ENCODE data around the gene MIA3. TPM values are rescaled to one million over a fixed set of nuclear protein-coding genes. Genes with fewer than 3 reads are reported as not detected.

Gene MIA3
- total and polyA plus RNA-seq, 9 of the 15 experiments (the other 6 are each of a cell fraction or from before 2014, with no cell fraction given), result 21.6 to 89.4 (median 40.8) TPM

GRCh38 chr1:222600281-222600680 lies 17.6 kb upstream of the MIA3 start:
- Histone ChIP-seq H3K9me1 (ENCODE audit: control insufficient read depth, insufficient read depth, low read length) (no peaks in the 10 kb centered on the region), H3K27ac (ENCODE audit: extremely low read depth, low read depth, low read length) (no peak overlapping the region), H3K9me3 (replicated peaks; ENCODE audit: control insufficient read depth, insufficient read depth, low read depth, low read length) (no peaks in the 10 kb centered on the region), H3K27me3 (ENCODE audit: control insufficient read depth in 2 of 2, insufficient read depth in 2 of 2, low read length in 2 of 2) (peaks cover 0 to 3% of the 10 kb centered on the region in 2 experiments; a peak in 1 of 5 replicates), H3K4me2 (ENCODE audit: insufficient read depth, low read length) (no peak overlapping the region), H2AFZ (ENCODE audit: low read depth, low read length) (no peak overlapping the region), H3K9ac (ENCODE audit: insufficient read depth in 1 of 2, low read depth in 2 of 2, low read length in 2 of 2) (no peak overlapping the region), H3K4me3 (no peak overlapping the region), H3K4me1 (replicated peaks in 1 of 2; ENCODE audit: control insufficient read depth in 2 of 2, insufficient read depth in 2 of 2, low read length in 2 of 2) (no peaks in the 10 kb centered on the region), H4K20me1 (replicated peaks; ENCODE audit: control insufficient read depth, insufficient read depth, low read length) (no peaks in the 10 kb centered on the region), H3K36me3 (ENCODE audit: control insufficient read depth, insufficient read depth, low read length) (no peaks in the 10 kb centered on the region), H3K79me2 (ENCODE audit: control insufficient read depth, insufficient read depth, low read length) (no peaks in the 10 kb centered on the region)
- ChIA-PET POLR2A (no interaction called here), CTCF (ENCODE audit: low intra/inter-chr PET ratio) (no interaction called here)
- ATAC-seq, result no peak
- no peak for FAIRE-seq
- TF ChIP-seq MAFG (tag; conservative IDR thresholded peaks at IDR 0.05) (0 out of 2 replicates have a peak, but pooled peaks have one; percentile 8), ARNT (IDR thresholded peaks at IDR 0.05) (no peak), CHD2 (IDR thresholded peaks at IDR 0.05; ENCODE audit: low read depth, low read length) (no peak)
- no TSS peak for BruUV-seq (replicated peaks)
- intact Hi-C loops (cut with micrococcal nuclease) (no loop called here), in situ Hi-C loops (cut with MboI) (no loop called here)
- WGBS (ENCODE audit: insufficient coverage, low coverage, missing lambda C conversion rate), result 32% methylated on average over 1 of the region's 1 CpG
- DNase-seq (ENCODE audit: extremely low read depth in 1 of 4, low spot score in 3 of 4), result no peak

GRCh38 chr1:222601257-222601656 lies 16.6 kb upstream of the MIA3 start:
- intact Hi-C loops (cut with micrococcal nuclease) (no loop called here), in situ Hi-C loops (cut with MboI) (no loop called here)
- H3K36me3 ChIP-seq (ENCODE audit: control insufficient read depth, insufficient read depth, low read length), result no peaks in the 10 kb centered on the region
- no TSS peak for BruUV-seq (replicated peaks)
- DNase-seq (ENCODE audit: extremely low read depth in 1 of 4, low spot score in 3 of 4), result no peak
- no peak overlapping the region for H3K27ac ChIP-seq (ENCODE audit: extremely low read depth, low read depth, low read length)
- no peaks in the 10 kb centered on the region for H4K20me1 ChIP-seq (replicated peaks; ENCODE audit: control insufficient read depth, insufficient read depth, low read length)
- 36% methylated on average over 3 of the region's 3 CpGs for WGBS (ENCODE audit: insufficient coverage, low coverage, missing lambda C conversion rate)
- peak overlapping the region; percentile 16; the same call in 1 of the 2 replicates for H2AFZ ChIP-seq (ENCODE audit: low read depth, low read length)
- no peaks in the 10 kb centered on the region for H3K4me1 ChIP-seq (replicated peaks in 1 of 2; ENCODE audit: control insufficient read depth in 2 of 2, insufficient read depth in 2 of 2, low read length in 2 of 2)
- H3K27me3 ChIP-seq (ENCODE audit: control insufficient read depth in 2 of 2, insufficient read depth in 2 of 2, low read length in 2 of 2), result peaks cover 0 to 3% of the 10 kb centered on the region in 2 experiments; a peak in 1 of 5 replicates
- ChIA-PET CTCF (ENCODE audit: low intra/inter-chr PET ratio) (no interaction called here), POLR2A (no interaction called here)
- TF ChIP-seq ARID3B (CRISPR knock-in tag; IDR thresholded peaks at IDR 0.05; ENCODE audit: borderline replicate concordance) (no peak), MEIS2 (IDR thresholded peaks at IDR 0.05; ENCODE audit: partially characterized antibody) (no peak), MYNN (IDR thresholded peaks at IDR 0.05) (no peak), MYNN (CRISPR knock-in tag; IDR thresholded peaks at IDR 0.05) (no peak), ARNT (IDR thresholded peaks at IDR 0.05) (no peak), TCFL5 (CRISPR knock-in tag; conservative IDR thresholded peaks at IDR 0.05) (no peak), CHD2 (IDR thresholded peaks at IDR 0.05; ENCODE audit: low read depth, low read length) (no peak), L3MBTL2 (IDR thresholded peaks at IDR 0.05) (no peak), ZNF398 (CRISPR knock-in tag; IDR thresholded peaks at IDR 0.05) (no peak), RBM22 (IDR thresholded peaks at IDR 0.05; ENCODE audit: low read depth, low read length, poor library complexity, severe bottlenecking) (no peak), MCM7 (IDR thresholded peaks at IDR 0.05) (no peak), ZNF436 (CRISPR knock-in tag; IDR thresholded peaks at IDR 0.05) (no peak), SIRT6 (IDR thresholded peaks at IDR 0.05; ENCODE audit: low read depth, low read length) (no peak), EWSR1 (IDR thresholded peaks at IDR 0.05; ENCODE audit: borderline replicate concordance, low read depth, partially characterized antibody) (no peak)
- no peak for ATAC-seq
- H3K9ac ChIP-seq (ENCODE audit: insufficient read depth in 1 of 2, low read depth in 2 of 2, low read length in 2 of 2), result no peak overlapping the region
- no peak overlapping the region for H3K4me2 ChIP-seq (ENCODE audit: insufficient read depth, low read length)
- FAIRE-seq, result no peak
- H3K9me3 ChIP-seq (replicated peaks; ENCODE audit: control insufficient read depth, insufficient read depth, low read depth, low read length), result no peaks in the 10 kb centered on the region
- H3K79me2 ChIP-seq (ENCODE audit: control insufficient read depth, insufficient read depth, low read length), result no peaks in the 10 kb centered on the region
- no peak overlapping the region for H3K4me3 ChIP-seq
- H3K9me1 ChIP-seq (ENCODE audit: control insufficient read depth, insufficient read depth, low read length), result no peaks in the 10 kb centered on the region
